ENCODE results near the gene TPST1.
"Not testable (repeated sequence)": the region's sequence is repeated elsewhere in the genome, so short reads cannot be mapped to it uniquely, and the experiment has no call there.

The TPST1 gene

GRCh38 chr7:66399566-66399965 lies 194.4 kb downstream of the TPST1 start:
- Histone ChIP-seq H3K36me3 (no peaks in the 10 kb centered on the region), H3K4me1 (ENCODE audit: control insufficient read depth in 1 of 2, insufficient read depth in 1 of 2, low read depth in 1 of 2, low read length in 1 of 2) (no peaks in the 10 kb centered on the region), H3K27ac (no peak overlapping the region), H3K27me3 (no peaks in the 10 kb centered on the region), H3K9me3 (no peaks in the 10 kb centered on the region), H3K4me3 (ENCODE audit: low read depth in 1 of 2, low read length in 1 of 2) (no peak overlapping the region)
- TF ChIP-seq CTCF (IDR thresholded peaks at IDR 0.05) = no peak

GRCh38 chr7:66400400-66400799 lies 195.3 kb downstream of the TPST1 start:
- Histone ChIP-seq H3K4me1 (ENCODE audit: control insufficient read depth in 1 of 2, insufficient read depth in 1 of 2, low read depth in 1 of 2, low read length in 1 of 2) (no peaks in the 10 kb centered on the region), H3K4me3 (ENCODE audit: low read depth in 1 of 2, low read length in 1 of 2) (no peak overlapping the region), H3K27me3 (no peaks in the 10 kb centered on the region), H3K27ac (no peak overlapping the region), H3K36me3 (no peaks in the 10 kb centered on the region), H3K9me3 (no peaks in the 10 kb centered on the region)
- TF ChIP-seq CTCF (IDR thresholded peaks at IDR 0.05) = no peak

GRCh38 chr7:66401126-66401525 lies 196.0 kb downstream of the TPST1 start:
- not testable (repeated sequence) for H3K4me1 ChIP-seq (ENCODE audit: control insufficient read depth in 1 of 2, insufficient read depth in 1 of 2, low read depth in 1 of 2, low read length in 1 of 2); H3K27ac ChIP-seq; H3K36me3 ChIP-seq; H3K4me3 ChIP-seq (ENCODE audit: low read depth in 1 of 2, low read length in 1 of 2); H3K27me3 ChIP-seq; H3K9me3 ChIP-seq

- H3K4me1 ChIP-seq (ENCODE audit: control insufficient read depth in 1 of 2, insufficient read depth in 1 of 2, low read depth in 1 of 2, low read length in 1 of 2); H3K27ac ChIP-seq; H3K9me3 ChIP-seq; H3K4me3 ChIP-seq (ENCODE audit: low read depth in 1 of 2, low read length in 1 of 2); H3K36me3 ChIP-seq; H3K27me3 ChIP-seq: not testable (repeated sequence)
These were observed 196.8 kb downstream of the TPST1 start for GRCh38 chr7:66401932-66402331.

- Histone ChIP-seq H3K27ac (no peak overlapping the region), H3K9me3 (no peaks in the 10 kb centered on the region), H3K4me1 (ENCODE audit: control insufficient read depth in 1 of 2, insufficient read depth in 1 of 2, low read depth in 1 of 2, low read length in 1 of 2) (no peaks in the 10 kb centered on the region), H3K36me3 (peaks cover under 1% of the 10 kb centered on the region), H3K4me3 (ENCODE audit: low read depth in 1 of 2, low read length in 1 of 2) (no peak overlapping the region), H3K27me3 (no peaks in the 10 kb centered on the region)
- TF ChIP-seq CTCF (IDR thresholded peaks at IDR 0.05) = no peak
These were observed 198.4 kb downstream of the TPST1 start for GRCh38 chr7:66403564-66403963.

GRCh38 chr7:66409493-66409892 lies 204.4 kb downstream of the TPST1 start:
- Histone ChIP-seq H3K27me3 (no peaks in the 10 kb centered on the region), H3K36me3 (peaks cover 4% of the 10 kb centered on the region), H3K27ac (no peak overlapping the region), H3K9me3 (no peaks in the 10 kb centered on the region), H3K4me1 (ENCODE audit: control insufficient read depth in 1 of 2, insufficient read depth in 1 of 2, low read depth in 1 of 2, low read length in 1 of 2) (peaks cover 9 to 12% of the 10 kb centered on the region in 2 experiments), H3K4me3 (ENCODE audit: low read depth in 1 of 2, low read length in 1 of 2) (no peak overlapping the region)
- no peak for TF ChIP-seq CTCF (IDR thresholded peaks at IDR 0.05)
